ENCODE results near the gene ELN.
"Not testable (repeated sequence)": the region's sequence is repeated elsewhere in the genome, so short reads cannot be mapped to it uniquely, and the experiment has no call there.

Gene ELN

DNA sequence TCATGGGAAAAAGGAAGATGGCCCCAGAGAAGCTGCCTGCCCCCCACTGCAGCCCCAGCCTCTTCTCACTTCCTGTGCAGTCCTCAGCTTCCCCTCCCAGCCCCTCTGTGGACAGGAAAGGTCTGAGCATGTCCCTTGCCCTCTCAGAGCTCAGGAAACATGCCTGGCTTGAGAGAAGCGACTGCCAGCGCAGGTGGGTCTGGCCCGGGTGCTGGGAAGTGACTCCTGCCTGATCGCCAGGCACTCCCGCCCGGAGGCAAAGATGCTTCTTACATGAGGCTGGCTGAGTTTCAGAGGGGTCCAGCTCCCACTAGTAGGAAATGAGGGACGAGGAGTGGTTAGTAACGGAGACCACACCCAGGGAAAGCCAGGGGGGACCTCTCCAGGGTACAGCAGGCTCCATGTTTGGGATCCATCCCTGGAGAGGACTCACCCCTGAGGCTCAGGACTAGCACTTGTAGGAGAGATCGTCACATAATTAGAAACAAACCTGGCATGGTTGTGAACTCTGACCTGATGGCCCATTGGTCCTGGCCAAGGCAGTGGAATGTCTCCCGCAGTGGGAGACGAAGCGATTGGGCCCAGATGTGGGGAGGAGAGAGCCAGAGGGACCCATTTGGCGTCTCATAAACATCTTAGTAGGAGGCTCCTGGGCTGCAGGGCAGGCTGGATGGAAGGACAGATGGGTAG, 12.3 kb downstream of the ELN start:
- Mint-ChIP-seq H3K4me3 (no peak overlapping the region), H3K9me3 (no peaks in the 10 kb centered on the region), H3K27ac (no peak overlapping the region), H3K36me3 (no peaks in the 10 kb centered on the region), H3K4me1 (no peaks in the 10 kb centered on the region)
- ATAC-seq (no peak), DNase-seq (ENCODE audit: low spot score in 2 of 2) (no peak)

DNA sequence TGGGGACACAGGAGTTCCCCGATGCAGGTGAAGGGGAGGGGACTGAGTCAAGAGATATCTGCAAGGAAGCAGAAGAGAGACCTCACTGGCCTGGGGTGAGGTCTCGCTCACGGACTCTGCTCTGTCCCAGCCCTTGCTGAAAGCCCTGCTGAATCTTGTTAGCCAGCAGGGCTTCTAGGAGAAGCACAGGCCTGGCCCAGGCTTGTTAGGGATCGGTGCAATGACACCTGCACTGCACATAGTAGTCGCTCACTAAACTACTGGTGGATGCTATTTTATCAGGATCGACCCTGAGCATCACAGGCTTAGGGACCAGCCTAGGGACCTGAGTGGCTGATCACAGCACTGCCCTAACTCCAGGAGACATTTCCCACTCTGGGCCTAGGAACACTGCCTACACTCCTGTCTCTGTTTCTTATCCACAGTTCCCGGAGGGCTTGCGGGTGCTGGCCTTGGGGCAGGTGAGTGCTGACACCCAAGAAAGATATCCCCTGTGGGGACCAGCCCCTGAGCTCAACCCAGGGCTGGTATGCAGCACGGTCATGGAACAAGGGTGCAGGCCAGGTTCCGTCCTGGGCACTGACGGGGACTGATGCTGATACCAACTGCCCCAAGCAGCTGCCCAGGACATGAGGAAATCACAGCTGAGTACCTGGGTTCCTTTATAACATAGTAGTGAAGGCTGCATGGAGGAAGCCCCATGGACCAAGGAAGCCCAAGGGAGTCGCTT, 13.0 kb downstream of the ELN start:
- no peak for ATAC-seq
- DNase-seq (ENCODE audit: low spot score in 2 of 2): no peak
- H3K27ac Mint-ChIP-seq: no peak overlapping the region
- no peaks in the 10 kb centered on the region for H3K4me1 Mint-ChIP-seq
- H3K36me3 Mint-ChIP-seq: no peaks in the 10 kb centered on the region
- no peak overlapping the region for H3K4me3 Mint-ChIP-seq
- H3K9me3 Mint-ChIP-seq: no peaks in the 10 kb centered on the region

DNA sequence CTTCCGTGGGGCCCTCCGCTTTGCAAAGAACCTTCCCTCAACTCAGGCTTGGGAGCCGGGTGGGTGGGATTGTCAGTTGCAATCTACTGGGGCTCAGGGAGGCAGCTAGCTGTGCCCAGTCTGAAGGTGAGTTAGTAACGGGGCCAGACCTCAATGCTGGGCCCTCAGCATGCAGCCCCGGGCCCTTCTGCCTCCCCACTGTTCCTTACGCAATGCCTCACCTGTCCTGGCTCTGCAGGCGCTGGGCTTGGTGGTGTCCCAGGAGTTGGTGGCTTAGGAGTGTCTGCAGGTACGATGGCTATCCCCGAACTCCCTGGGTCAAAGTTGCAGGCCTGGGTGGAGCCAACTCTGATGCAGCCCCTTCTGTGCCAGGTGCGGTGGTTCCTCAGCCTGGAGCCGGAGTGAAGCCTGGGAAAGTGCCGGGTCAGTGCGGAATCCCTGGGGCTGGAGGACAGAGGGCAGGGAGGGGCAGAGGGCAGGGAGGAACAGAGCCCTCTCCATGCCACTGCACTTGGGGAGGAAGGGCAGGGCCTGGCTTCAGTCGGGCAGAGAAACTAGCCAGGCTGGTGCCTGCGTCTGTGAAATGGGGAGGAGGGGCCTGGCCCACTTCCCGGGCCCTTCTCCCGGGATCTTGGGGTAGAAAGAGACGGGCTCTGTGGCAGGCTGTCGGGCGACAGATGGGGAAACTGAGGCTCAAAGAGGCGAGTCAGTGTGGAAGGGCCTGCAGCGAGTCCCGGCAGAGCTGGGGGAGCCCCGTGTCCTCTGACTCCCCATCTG, 15.0 kb downstream of the ELN start:
- no peak overlapping the region for H3K27ac Mint-ChIP-seq
- no peak overlapping the region for H3K4me3 Mint-ChIP-seq
- no peaks in the 10 kb centered on the region for H3K9me3 Mint-ChIP-seq
- no peak for ATAC-seq
- no peaks in the 10 kb centered on the region for H3K36me3 Mint-ChIP-seq
- no peaks in the 10 kb centered on the region for H3K4me1 Mint-ChIP-seq
- DNase-seq (ENCODE audit: low spot score in 2 of 2): no peak

DNA sequence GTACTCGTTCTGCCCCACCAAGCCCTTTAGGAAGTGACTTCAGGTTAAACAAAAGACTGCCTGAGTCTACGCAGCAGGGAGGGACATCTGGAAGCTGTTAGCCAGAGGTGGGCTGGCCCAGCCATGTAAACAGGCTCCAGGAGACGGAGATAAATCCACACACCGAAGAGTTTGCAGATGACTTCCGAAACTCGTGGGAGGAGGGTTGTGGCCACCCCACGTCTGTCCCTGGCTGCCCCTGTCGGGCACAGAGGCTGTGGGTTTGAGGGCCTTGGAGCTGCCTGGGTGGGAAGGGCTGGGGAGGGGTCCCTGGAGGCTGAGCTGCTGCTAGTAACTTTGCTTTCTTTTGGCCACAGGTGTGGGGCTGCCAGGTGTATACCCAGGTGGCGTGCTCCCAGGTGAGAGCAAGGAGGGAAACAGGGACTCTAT, 15.6 kb downstream of the ELN start:
- H3K27ac Mint-ChIP-seq: no peak overlapping the region
- no peaks in the 10 kb centered on the region for H3K36me3 Mint-ChIP-seq
- no peaks in the 10 kb centered on the region for H3K9me3 Mint-ChIP-seq
- H3K4me3 Mint-ChIP-seq: no peak overlapping the region
- DNase-seq (ENCODE audit: low spot score in 2 of 2) (no peak), ATAC-seq (no peak)
- no peaks in the 10 kb centered on the region for H3K4me1 Mint-ChIP-seq

DNA sequence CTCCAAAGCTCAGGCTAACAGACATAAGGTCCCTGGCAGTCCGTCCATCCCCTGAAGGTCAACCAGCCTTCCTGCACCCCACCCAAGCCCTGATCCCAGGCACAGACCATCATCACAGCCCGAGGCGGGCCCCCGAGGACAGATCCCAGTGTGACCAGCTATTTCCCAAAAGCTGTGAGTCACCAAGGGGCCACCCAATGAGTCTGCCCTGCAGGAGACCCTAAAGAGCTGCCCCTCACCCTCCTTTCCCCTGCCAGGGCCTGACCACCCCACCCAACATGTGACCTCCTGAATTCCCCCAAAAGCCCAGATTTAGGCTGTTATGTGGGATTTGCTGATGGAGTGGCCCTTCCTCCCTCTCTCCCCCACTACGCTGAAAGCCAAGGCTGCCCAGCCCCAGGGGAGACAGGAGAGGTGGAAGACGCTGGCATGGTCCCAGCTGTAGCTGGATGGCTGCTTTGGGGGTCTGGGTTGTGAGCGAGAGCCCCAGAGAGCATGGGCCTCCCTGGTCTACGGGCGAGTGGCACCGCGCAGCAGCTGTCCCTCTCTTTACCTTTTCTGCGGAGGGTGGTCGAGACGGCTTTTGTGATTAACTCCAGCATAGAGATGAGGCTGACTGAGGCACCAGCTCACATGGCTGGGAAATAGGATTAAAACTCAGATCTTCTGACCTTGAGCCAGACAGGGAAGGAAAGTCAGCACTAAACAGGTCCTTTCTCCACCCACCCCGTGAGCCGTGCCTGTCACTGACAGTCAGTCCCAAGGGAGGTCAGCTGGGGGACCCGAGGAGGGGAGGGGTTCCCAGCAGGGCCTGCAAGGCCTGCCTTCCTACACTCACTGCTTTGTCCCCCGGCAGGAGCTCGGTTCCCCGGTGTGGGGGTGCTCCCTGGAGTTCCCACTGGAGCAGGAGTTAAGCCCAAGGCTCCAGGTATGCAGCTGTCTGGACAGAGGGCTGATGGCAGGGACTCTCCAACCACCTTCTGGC, 16.7 kb downstream of the ELN start:
- H3K9me3 Mint-ChIP-seq: no peaks in the 10 kb centered on the region
- no peaks in the 10 kb centered on the region for H3K36me3 Mint-ChIP-seq
- no peaks in the 10 kb centered on the region for H3K4me1 Mint-ChIP-seq
- no peak overlapping the region for H3K4me3 Mint-ChIP-seq
- no peak overlapping the region for H3K27ac Mint-ChIP-seq
- DNase-seq (ENCODE audit: low spot score in 2 of 2): no peak
- ATAC-seq: no peak

DNA sequence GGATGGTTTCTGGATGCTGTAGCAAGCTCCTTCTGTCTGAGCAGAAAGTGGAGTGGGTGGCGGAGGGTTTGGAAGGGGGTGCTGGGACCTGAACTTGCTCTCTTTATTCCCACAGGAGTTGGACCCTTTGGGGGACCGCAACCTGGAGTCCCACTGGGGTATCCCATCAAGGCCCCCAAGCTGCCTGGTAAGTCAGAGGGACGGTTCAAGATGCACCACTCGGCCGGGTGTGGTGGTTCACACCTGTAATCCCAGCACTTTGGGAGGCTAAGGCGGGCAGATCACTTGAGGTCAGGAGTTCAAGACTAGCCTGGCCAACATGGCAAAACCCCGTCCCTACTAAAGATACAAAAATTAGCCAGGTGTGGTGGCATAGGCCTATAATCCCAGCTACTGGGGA, 18.6 kb downstream of the ELN start:
- not testable (repeated sequence) for ATAC-seq; H3K9me3 Mint-ChIP-seq; H3K36me3 Mint-ChIP-seq; H3K27ac Mint-ChIP-seq; H3K4me3 Mint-ChIP-seq; DNase-seq (ENCODE audit: low spot score in 2 of 2); H3K4me1 Mint-ChIP-seq

DNA sequence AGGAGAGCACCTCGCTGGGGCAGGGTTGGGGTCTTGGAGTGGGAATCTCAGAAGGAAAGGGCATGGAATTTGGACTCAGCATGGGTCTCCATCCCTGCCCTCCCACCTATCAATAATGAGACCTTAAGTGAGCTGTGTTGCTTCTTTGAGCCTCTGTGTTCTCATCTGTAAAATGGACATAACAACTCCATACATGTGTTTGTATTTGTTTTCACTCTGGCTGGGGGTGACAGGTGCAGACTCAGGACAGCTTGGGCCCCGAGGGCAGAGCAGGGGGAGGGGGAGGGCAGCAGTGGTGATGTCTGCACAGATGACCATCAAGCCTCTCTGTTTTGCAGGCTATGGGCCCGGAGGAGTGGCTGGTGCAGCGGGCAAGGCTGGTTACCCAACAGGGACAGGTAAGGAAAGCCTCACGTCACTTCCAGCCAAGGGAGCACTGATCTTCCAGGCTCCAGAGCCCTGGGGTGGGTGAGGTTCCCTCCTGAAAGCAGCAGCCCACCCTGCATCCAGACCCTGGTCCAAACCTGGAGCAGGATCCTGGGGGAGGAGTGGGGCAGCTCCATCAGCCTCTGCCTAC, 19.9 kb downstream of the ELN start:
- peaks cover 8% of the 10 kb centered on the region for H3K4me1 Mint-ChIP-seq
- H3K9me3 Mint-ChIP-seq: no peaks in the 10 kb centered on the region
- DNase-seq (ENCODE audit: low spot score in 2 of 2) (no peak), ATAC-seq (no peak)
- H3K36me3 Mint-ChIP-seq: no peaks in the 10 kb centered on the region
- H3K27ac Mint-ChIP-seq: no peak overlapping the region
- no peak overlapping the region for H3K4me3 Mint-ChIP-seq

DNA sequence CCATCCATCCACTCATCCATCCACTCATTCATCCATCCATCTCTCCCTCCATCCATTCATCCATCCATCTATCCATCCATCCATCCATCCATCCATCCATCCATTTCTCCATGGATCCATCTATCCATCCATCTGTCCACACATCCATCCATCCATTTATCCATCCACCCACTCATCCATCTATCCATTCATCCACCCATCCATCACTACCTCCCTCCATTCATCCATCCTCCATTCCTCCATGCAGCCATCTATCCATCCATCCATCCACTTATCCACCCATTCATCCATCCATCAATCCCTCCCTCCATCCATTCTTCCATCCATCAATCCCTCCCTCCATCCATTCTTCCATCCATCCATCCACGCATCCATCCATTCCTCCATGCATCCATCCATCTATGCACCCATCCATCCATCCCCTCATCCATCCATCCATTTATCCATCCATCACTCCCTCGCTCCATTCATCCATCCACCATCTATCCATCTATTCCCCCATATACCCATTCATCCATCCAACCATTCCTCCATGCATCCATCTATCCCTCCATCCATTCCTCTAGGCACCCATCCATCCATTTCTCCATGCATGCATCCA, 21.1 kb downstream of the ELN start:
- no peak for ATAC-seq
- no peak for DNase-seq (ENCODE audit: low spot score in 2 of 2)
- Mint-ChIP-seq H3K36me3 (no peaks in the 10 kb centered on the region), H3K4me1 (peaks cover 9% of the 10 kb centered on the region), H3K27ac (no peak overlapping the region), H3K4me3 (no peak overlapping the region), H3K9me3 (no peaks in the 10 kb centered on the region)

DNA sequence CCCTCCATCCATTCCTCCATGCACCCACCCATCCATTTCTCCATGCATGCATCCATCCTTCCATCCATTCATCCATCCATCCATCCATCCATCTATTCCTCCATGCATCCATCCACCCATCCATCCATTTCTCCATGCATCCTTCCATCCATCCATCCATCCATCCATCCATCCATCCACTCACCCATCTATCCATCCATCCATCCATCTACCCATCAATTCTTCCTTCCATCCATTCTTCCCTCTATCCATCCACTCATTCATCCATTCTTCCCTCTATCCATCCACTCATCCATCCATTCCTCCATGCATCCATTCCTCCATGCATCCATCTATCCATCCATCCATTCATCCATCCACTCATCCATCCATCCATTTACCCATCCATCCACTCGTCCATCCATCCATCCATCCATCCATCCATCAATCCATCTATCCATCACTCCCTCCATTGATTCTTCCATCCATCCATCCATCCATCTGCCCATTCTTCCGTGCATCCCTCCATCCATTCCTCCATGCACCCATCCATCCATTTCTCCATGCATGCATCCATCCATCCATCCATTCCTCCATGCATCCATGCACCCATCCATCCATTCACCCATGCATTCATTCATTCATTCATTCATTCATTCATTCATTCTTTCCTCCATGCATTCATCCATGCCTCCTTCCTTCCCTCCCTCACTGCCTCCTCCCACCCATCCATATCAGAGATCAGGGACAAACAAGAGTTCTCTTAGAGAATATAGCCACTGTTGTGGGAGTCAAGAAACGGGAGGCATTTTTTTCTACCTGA, 22.2 kb downstream of the ELN start:
- no peak for DNase-seq (ENCODE audit: low spot score in 2 of 2)
- H3K9me3 Mint-ChIP-seq: no peaks in the 10 kb centered on the region
- no peaks in the 10 kb centered on the region for H3K36me3 Mint-ChIP-seq
- no peak overlapping the region for H3K4me3 Mint-ChIP-seq
- peaks cover 9% of the 10 kb centered on the region for H3K4me1 Mint-ChIP-seq
- no peak for ATAC-seq
- no peak overlapping the region for H3K27ac Mint-ChIP-seq

DNA sequence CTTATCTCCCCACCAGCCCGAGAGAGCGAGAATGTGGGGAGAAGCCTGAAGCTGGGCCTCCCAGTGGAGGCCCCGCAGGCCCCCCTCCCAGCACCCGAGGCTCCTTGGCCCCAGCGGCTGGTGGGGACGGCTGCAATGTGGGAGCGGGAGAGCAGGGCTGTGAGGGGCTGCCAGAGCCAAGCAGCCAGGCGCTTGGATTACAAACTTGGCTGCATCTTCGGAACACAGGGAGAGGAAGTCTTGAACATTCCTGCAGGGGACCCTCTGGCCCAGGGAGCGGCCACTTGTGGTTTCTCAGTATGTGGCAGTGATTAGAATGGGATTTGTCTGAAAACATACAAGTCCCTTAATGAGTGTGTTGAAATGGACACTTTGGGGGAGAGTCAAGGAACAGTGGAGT, 23.2 kb downstream of the ELN start:
- DNase-seq (ENCODE audit: low spot score in 2 of 2): no peak
- no peak overlapping the region for H3K27ac Mint-ChIP-seq
- no peaks in the 10 kb centered on the region for H3K36me3 Mint-ChIP-seq
- no peak for ATAC-seq
- no peaks in the 10 kb centered on the region for H3K9me3 Mint-ChIP-seq
- no peak overlapping the region for H3K4me3 Mint-ChIP-seq
- H3K4me1 Mint-ChIP-seq: peaks cover 9% of the 10 kb centered on the region

DNA sequence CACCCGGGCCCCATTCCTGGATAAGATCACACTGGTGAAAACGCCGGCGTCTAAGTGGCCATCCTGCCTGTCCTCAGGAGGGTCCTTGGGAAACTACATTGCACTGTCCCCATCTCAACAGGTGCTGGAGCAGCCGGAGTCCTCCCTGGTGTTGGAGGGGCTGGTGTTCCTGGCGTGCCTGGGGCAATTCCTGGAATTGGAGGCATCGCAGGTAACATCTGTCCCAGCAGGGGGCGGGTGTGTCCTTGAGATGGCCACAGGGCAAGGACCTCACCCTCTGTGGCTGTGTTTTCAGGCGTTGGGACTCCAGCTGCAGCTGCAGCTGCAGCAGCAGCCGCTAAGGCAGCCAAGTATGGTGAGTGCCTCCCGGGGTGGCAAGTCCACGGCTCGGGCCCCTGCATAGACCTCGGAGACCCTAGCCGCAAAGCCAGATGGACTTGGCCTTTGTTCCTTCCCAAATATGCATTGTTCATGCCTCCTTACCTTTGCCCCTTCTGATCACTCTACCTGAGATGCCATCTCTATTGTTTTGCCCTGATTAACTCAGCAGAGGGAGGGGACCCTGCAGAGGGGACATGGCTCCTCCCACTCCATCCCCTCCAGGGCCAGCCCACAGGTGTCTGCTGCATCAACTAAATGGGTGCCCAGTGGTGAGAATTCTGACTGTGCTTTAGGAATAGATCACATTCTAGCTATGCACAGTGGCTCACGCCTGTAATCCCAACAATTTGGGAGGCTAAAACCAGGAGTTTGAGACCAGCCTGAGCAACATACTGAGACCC, 23.8 kb downstream of the ELN start:
- ATAC-seq (no peak), DNase-seq (ENCODE audit: low spot score in 2 of 2) (no peak)
- Mint-ChIP-seq H3K4me1 (peaks cover 9% of the 10 kb centered on the region), H3K4me3 (no peak overlapping the region), H3K9me3 (no peaks in the 10 kb centered on the region), H3K27ac (peak overlapping the region; percentile 16), H3K36me3 (no peaks in the 10 kb centered on the region)

DNA sequence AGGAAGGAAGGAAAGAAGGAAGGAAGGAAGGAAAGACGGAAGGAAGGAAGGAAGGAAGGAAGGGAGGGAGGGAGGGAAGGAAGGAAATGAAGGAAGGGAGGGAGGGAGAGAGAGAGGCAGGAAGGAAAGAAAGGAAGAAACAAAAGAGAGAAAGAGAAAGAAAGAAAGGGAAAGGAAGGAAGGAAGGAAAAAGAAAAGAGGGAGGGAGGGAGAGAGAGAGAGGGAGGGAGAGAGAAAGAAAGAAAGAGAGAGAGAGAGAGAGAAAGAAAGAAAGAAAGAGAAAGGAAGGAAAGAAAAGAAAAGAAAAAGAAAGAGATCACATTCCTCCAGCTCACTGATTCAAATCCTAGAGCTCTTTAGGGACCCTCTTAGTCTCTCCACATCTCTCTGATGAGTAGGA, 24.7 kb downstream of the ELN start:
- peak overlapping the region; percentile 16 for H3K27ac Mint-ChIP-seq

DNA sequence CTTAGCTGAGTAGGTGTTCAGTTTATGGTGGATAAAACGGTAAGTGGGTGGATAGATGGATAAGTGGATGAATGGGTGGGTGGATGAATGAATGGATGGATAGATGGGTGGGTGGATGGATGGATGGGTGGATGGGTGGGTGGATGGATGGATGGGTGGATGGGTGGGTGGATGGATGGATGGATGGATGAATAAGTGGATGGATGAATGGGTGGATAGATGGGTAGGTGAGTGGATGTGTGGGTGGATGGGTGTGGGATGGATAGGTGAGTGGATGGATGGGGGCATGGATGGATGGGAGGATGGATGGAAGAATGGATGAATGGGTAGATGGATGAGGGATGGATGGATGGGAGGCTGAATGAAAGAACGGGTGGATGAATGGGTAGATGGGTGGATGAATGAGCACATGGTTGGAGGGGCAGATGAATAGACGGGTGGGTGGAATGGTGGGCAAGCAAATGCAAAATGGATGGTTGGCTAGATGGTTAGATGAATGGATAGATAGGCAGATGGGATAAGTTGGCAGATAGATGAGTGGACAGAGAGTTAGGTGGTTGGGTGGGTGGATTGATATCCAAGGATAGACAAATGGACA, 25.7 kb downstream of the ELN start:
- DNase-seq (ENCODE audit: low spot score in 2 of 2) (no peak), ATAC-seq (no peak)
- H3K4me1 Mint-ChIP-seq: peaks cover 9% of the 10 kb centered on the region
- no peak overlapping the region for H3K4me3 Mint-ChIP-seq
- no peaks in the 10 kb centered on the region for H3K36me3 Mint-ChIP-seq
- no peak overlapping the region for H3K27ac Mint-ChIP-seq
- no peaks in the 10 kb centered on the region for H3K9me3 Mint-ChIP-seq

More for the DNA sequence above, 24.7 kb downstream of the ELN start:
- Mint-ChIP-seq H3K4me1 (peaks cover 9% of the 10 kb centered on the region), H3K36me3 (no peaks in the 10 kb centered on the region), H3K9me3 (no peaks in the 10 kb centered on the region), H3K4me3 (no peak overlapping the region)
- DNase-seq (ENCODE audit: low spot score in 2 of 2) (no peak), ATAC-seq (no peak)

Measured in stimulated activated effector memory CD8-positive, alpha-beta T cell treated with anti-CD3 and anti-CD28 coated beads, Interleukin-12 subunit alpha, Interleukin-12 subunit beta, amount 100 ng/mL, for 72 hours (primary cell).